Neuronal stem cell (in vitro differentiated cells): ENCODE data around the gene C19orf44.
A peak's percentile ranks its signal among the peaks of the same experiment; 100 is the strongest.

Experiments used
- DNase-seq: peaks from one replicate; pipeline ENCODE4 v3.0.0-alpha.2; 2013; ENCODE audit warnings: low spot score
- H2AFZ ChIP-seq: one replicate; pipeline ENCODE4 v1.6.1; 2013; ENCODE audit warnings: mild to moderate bottlenecking, low read length, inconsistent platforms
- H2AK5ac ChIP-seq: 2 replicates; pipeline ENCODE4 v1.6.1; 2013; ENCODE audit warnings: low read depth, mild to moderate bottlenecking, inconsistent platforms, low read length, moderate library complexity, mixed read lengths
- H2BK120ac ChIP-seq: 2 replicates; pipeline ENCODE4 v1.6.1; 2013; ENCODE audit warnings: low read depth, mild to moderate bottlenecking, inconsistent platforms, low read length, moderate library complexity, mixed read lengths
- H2BK12ac ChIP-seq: one replicate; pipeline ENCODE4 v1.6.1; 2013; ENCODE audit warnings: low read length, inconsistent platforms
- H2BK15ac ChIP-seq: 2 replicates; pipeline ENCODE4 v1.6.1; 2013; ENCODE audit warnings: mild to moderate bottlenecking, low read length, inconsistent platforms, mixed read lengths
- H2BK5ac ChIP-seq: one replicate; pipeline ENCODE4 v1.6.1; 2013; ENCODE audit warnings: inconsistent platforms, mild to moderate bottlenecking, low read length, moderate library complexity
- H3K14ac ChIP-seq: one replicate; pipeline ENCODE4 v1.6.1; 2013; ENCODE audit warnings: low read length, inconsistent platforms
- H3K18ac ChIP-seq: 2 replicates; pipeline ENCODE4 v1.6.1; 2013; ENCODE audit warnings: low read length, inconsistent platforms
- H3K23ac ChIP-seq: 2 replicates; pipeline ENCODE4 v1.6.1; 2013; ENCODE audit warnings: low read depth, mild to moderate bottlenecking, mixed read lengths, low read length, inconsistent platforms; ENCODE audit not compliant: poor library complexity
- H3K27ac ChIP-seq: replicated peaks from 3 replicates; pipeline ENCODE4 v1.5.1; 2013; ENCODE audit warnings: low read length, inconsistent platforms
- H3K27me3 ChIP-seq, 3 experiments: 2 replicates each; pipeline ENCODE4 v1.6.1; 2013; ENCODE audit warnings: low read length in 3 of 3, mild to moderate bottlenecking in 2 of 3, inconsistent platforms in 1 of 3, low read depth in 1 of 3, mixed read lengths in 1 of 3, moderate library complexity in 1 of 3; ENCODE audit not compliant: control insufficient read depth in 3 of 3, insufficient read depth in 3 of 3
- H3K36me3 ChIP-seq, 2 donors: replicated peaks in 1 of 2; 2 replicates each; pipeline ENCODE4 v1.6.1; 2013; ENCODE audit warnings: low read length in 2 of 2; ENCODE audit not compliant: control insufficient read depth in 2 of 2, insufficient read depth in 2 of 2
- H3K4ac ChIP-seq: 2 replicates; pipeline ENCODE4 v1.6.1; 2013; ENCODE audit warnings: inconsistent platforms, mild to moderate bottlenecking, low read length, moderate library complexity
- H3K4me1 ChIP-seq, 2 donors: 1 replicate in 1 of 2; 2 replicates in 1 of 2; pipeline ENCODE4 v1.6.1; 2013; ENCODE audit warnings: low read length in 2 of 2, low read depth in 1 of 2; ENCODE audit not compliant: control insufficient read depth in 2 of 2, insufficient read depth in 1 of 2
- H3K4me2 ChIP-seq: one replicate; pipeline ENCODE4 v1.6.1; 2013; ENCODE audit warnings: mild to moderate bottlenecking, low read length, inconsistent platforms; ENCODE audit not compliant: insufficient read depth, poor library complexity, severe bottlenecking
- H3K4me3 ChIP-seq, 2 donors: 2 replicates each; pipeline ENCODE4 v1.5.1; 2013; ENCODE audit warnings: low read length in 2 of 2, mild to moderate bottlenecking in 2 of 2, inconsistent platforms in 1 of 2, moderate library complexity in 1 of 2
- H3K79me1 ChIP-seq: one replicate; pipeline ENCODE4 v1.6.1; 2013; ENCODE audit warnings: low read depth, mild to moderate bottlenecking, inconsistent platforms, low read length, moderate library complexity
- H3K9ac ChIP-seq: one replicate; pipeline ENCODE4 v1.6.1; 2013; ENCODE audit warnings: mild to moderate bottlenecking, low read depth, low read length, inconsistent platforms; ENCODE audit not compliant: poor library complexity
- H3K9me3 ChIP-seq, 2 donors: replicated peaks in 1 of 2; 2 replicates each; pipeline versions ENCODE3 to v1.6.1; 2013; ENCODE audit warnings: low read length in 2 of 2, mild to moderate bottlenecking in 2 of 2, inconsistent platforms in 1 of 2, low read depth in 1 of 2, mixed read lengths in 1 of 2, moderate library complexity in 1 of 2; ENCODE audit not compliant: control insufficient read depth in 2 of 2, insufficient read depth in 1 of 2
- H4K8ac ChIP-seq: one replicate; pipeline ENCODE4 v1.6.1; 2013; ENCODE audit warnings: low read depth, mild to moderate bottlenecking, inconsistent platforms, low read length, moderate library complexity
- H4K91ac ChIP-seq: one replicate; pipeline ENCODE4 v1.6.1; 2013; ENCODE audit warnings: low read length, low read depth, mild to moderate bottlenecking, inconsistent platforms; ENCODE audit not compliant: poor library complexity
- WGBS, 2 donors: extraction: QIAGEN DNeasy Blood & Tissue Kit; methylation state at CpG; one replicate each; pipeline ENCODE4 v1.1.7; 2013; ENCODE audit warnings: missing lambda C conversion rate in 2 of 2, mixed read lengths in 1 of 2; ENCODE audit not compliant: insufficient read length in 2 of 2, insufficient replicate concordance in 1 of 2; ENCODE audit errors: extremely low coverage in 2 of 2; 5-methylcytosine and 5-hydroxymethylcytosine counted together

Gene C19orf44

GRCh38 chr19:16516923-16517610, 20.9 kb downstream of the C19orf44 start:
- H3K9ac ChIP-seq: no peak overlapping the region
- no peak overlapping the region for H2BK12ac ChIP-seq
- H3K9me3 ChIP-seq: no peaks in the 10 kb centered on the region
- H3K14ac ChIP-seq: no peak overlapping the region
- no peak overlapping the region for H2BK5ac ChIP-seq
- no peak overlapping the region for H2AK5ac ChIP-seq
- H3K27me3 ChIP-seq: no peaks in the 10 kb centered on the region
- no peak overlapping the region for H3K27ac ChIP-seq
- peaks cover 61 to 88% of the 10 kb centered on the region in 2 donors for H3K36me3 ChIP-seq
- no peaks in the 10 kb centered on the region for H3K4me1 ChIP-seq
- H2BK15ac ChIP-seq: no peak overlapping the region
- DNase-seq: no peak
- no peak overlapping the region for H3K4me2 ChIP-seq
- H4K8ac ChIP-seq: no peak overlapping the region
- no peak overlapping the region for H4K91ac ChIP-seq
- H3K23ac ChIP-seq: peak overlapping the region; percentile 16
- no peak overlapping the region for H3K4ac ChIP-seq
- no peak overlapping the region for H3K18ac ChIP-seq
- no peak overlapping the region for H3K4me3 ChIP-seq
- no peak overlapping the region for H2BK120ac ChIP-seq
- peaks cover 6% of the 10 kb centered on the region for H3K79me1 ChIP-seq
- WGBS, 2 donors: no CpG with 5 or more reads among the region's 14 CpGs
- H2AFZ ChIP-seq: no peak overlapping the region

- Histone ChIP-seq H2AFZ (no peak overlapping the region), H3K23ac (no peak overlapping the region), H3K4ac (no peak overlapping the region), H3K14ac (no peak overlapping the region), H3K9ac (peak overlapping the region; percentile 6), H2BK120ac (no peak overlapping the region), H3K18ac (no peak overlapping the region), H2BK15ac (no peak overlapping the region), H2BK5ac (no peak overlapping the region), H2AK5ac (no peak overlapping the region), H3K4me1 (no peaks in the 10 kb centered on the region), H2BK12ac (no peak overlapping the region), H4K91ac (no peak overlapping the region), H3K9me3 (no peaks in the 10 kb centered on the region), H3K36me3 (peaks cover 63 to 86% of the 10 kb centered on the region in 2 donors), H4K8ac (no peak overlapping the region), H3K4me3 (no peak overlapping the region), H3K27me3 (no peaks in the 10 kb centered on the region), H3K4me2 (no peak overlapping the region), H3K79me1 (peaks cover 8% of the 10 kb centered on the region), H3K27ac (no peak overlapping the region)
- no peak for DNase-seq
- no CpG with 5 or more reads among the region's 14 CpGs for WGBS, 2 donors
These were observed 21.9 kb downstream of the C19orf44 start for GRCh38 chr19:16518061-16518460.

GRCh38 chr19:16518483-16519229, 22.5 kb downstream of the C19orf44 start:
- H2BK120ac ChIP-seq: no peak overlapping the region
- peaks cover 8% of the 10 kb centered on the region for H3K79me1 ChIP-seq
- H2BK15ac ChIP-seq: no peak overlapping the region
- H3K9ac ChIP-seq: no peak overlapping the region
- no CpG with 5 or more reads among the region's 33 CpGs for WGBS, 2 donors
- H3K14ac ChIP-seq: peak overlapping the region; percentile 21
- H2BK5ac ChIP-seq: no peak overlapping the region
- H3K4ac ChIP-seq: no peak overlapping the region
- H4K8ac ChIP-seq: no peak overlapping the region
- H3K4me2 ChIP-seq: no peak overlapping the region
- no peak overlapping the region for H2AFZ ChIP-seq
- no peaks in the 10 kb centered on the region for H3K27me3 ChIP-seq
- no peak overlapping the region for H2BK12ac ChIP-seq
- H3K23ac ChIP-seq: peak overlapping the region; percentile 31
- no peak overlapping the region for H2AK5ac ChIP-seq
- H4K91ac ChIP-seq: no peak overlapping the region
- H3K4me3 ChIP-seq: no peak overlapping the region
- H3K27ac ChIP-seq: no peak overlapping the region
- no peaks in the 10 kb centered on the region for H3K4me1 ChIP-seq
- peaks cover 66 to 88% of the 10 kb centered on the region in 2 donors for H3K36me3 ChIP-seq
- DNase-seq: no peak
- no peak overlapping the region for H3K18ac ChIP-seq
- no peaks in the 10 kb centered on the region for H3K9me3 ChIP-seq

GRCh38 chr19:16519230-16519687, 23.1 kb downstream of the C19orf44 start:
- no peak overlapping the region for H2BK5ac ChIP-seq
- H2AFZ ChIP-seq: no peak overlapping the region
- H3K18ac ChIP-seq: no peak overlapping the region
- H3K4ac ChIP-seq: no peak overlapping the region
- no peaks in the 10 kb centered on the region for H3K4me1 ChIP-seq
- H3K36me3 ChIP-seq: peaks cover 69 to 90% of the 10 kb centered on the region in 2 donors
- no peaks in the 10 kb centered on the region for H3K27me3 ChIP-seq
- H4K8ac ChIP-seq: no peak overlapping the region
- no peak overlapping the region for H2BK15ac ChIP-seq
- DNase-seq: no peak
- no peak overlapping the region for H3K14ac ChIP-seq
- no peak overlapping the region for H3K27ac ChIP-seq
- no peak overlapping the region for H3K4me3 ChIP-seq
- no peaks in the 10 kb centered on the region for H3K9me3 ChIP-seq
- H2BK120ac ChIP-seq: no peak overlapping the region
- peaks cover 8% of the 10 kb centered on the region for H3K79me1 ChIP-seq
- H3K23ac ChIP-seq: no peak overlapping the region
- H3K9ac ChIP-seq: no peak overlapping the region
- no peak overlapping the region for H2AK5ac ChIP-seq
- H4K91ac ChIP-seq: no peak overlapping the region
- whole genome bisulfite sequencing, 2 donors: no CpG with 5 or more reads among the region's 24 CpGs
- H2BK12ac ChIP-seq: no peak overlapping the region
- H3K4me2 ChIP-seq: no peak overlapping the region
